K562 (cell line): ENCODE measurements around the gene BAD. TPM values are rescaled to one million over a fixed set of nuclear protein-coding genes. Genes with fewer than 3 reads are reported as not detected.
A peak's percentile ranks its signal among the peaks of the same experiment; 100 is the strongest.

Experiments used
- CBFA2T3 ChIP-seq: fragments of 450-650 bp; IDR thresholded peaks from 2 replicates; pipeline ENCODE4 v1.6.1; 2017
- CC2D1A ChIP-seq: fragments of 450-650 bp; IDR thresholded peaks from 2 replicates; pipeline ENCODE4 v1.6.1; 2017; ENCODE audit warnings: mild to moderate bottlenecking
- EGR1 ChIP-seq: fragments of 450-650 bp; conservative IDR thresholded peaks from 2 replicates; pipeline ENCODE4 v1.6.1; 2017; ENCODE audit warnings: mild to moderate bottlenecking
- EP300 ChIP-seq: IDR thresholded peaks from 2 replicates; pipeline ENCODE4 v1.6.1; 2012; ENCODE audit warnings: low read length, improper control_type of control experiment
- HIVEP1 ChIP-seq: fragments of 250-450 bp; sonication (Bioruptor Pico); IDR thresholded peaks from 2 replicates; pipeline ENCODE4 v1.4.0; 2020; ENCODE audit warnings: mild to moderate bottlenecking
- KDM1A ChIP-seq, 2 experiments: fragments of 450-650 bp; IDR thresholded peaks; 2 replicates each; pipeline ENCODE4 v1.6.1; 2016; ENCODE audit warnings: mild to moderate bottlenecking in 2 of 2
- NCOR1 ChIP-seq: fragments of 450-650 bp; IDR thresholded peaks from 2 replicates; pipeline ENCODE4 v1.6.1; 2016; ENCODE audit warnings: mild to moderate bottlenecking, moderate library complexity
- SMAD1 ChIP-seq: fragments of 150-350 bp; IDR thresholded peaks from 2 replicates; pipeline ENCODE4 v1.6.1; 2014; ENCODE audit warnings: low read length, low read depth; ENCODE audit not compliant: partially characterized antibody
- SNRNP70 ChIP-seq: fragments of 200-400 bp; formaldehyde crosslinking; optimal IDR thresholded peaks from 2 replicates; pipeline ENCODE3; 2017; ENCODE audit warnings: low read depth, low read length
- SP1 ChIP-seq: sonication (generic); formaldehyde crosslinking; IDR thresholded peaks from 2 replicates; pipeline ENCODE4 v1.8.1; 2022; ENCODE audit warnings: mild to moderate bottlenecking, missing genetic modification reagents
- TAF1 ChIP-seq: IDR thresholded peaks from 2 replicates; pipeline ENCODE4 v1.6.1; 2011; ENCODE audit warnings: mild to moderate bottlenecking, low read length, moderate library complexity; ENCODE audit not compliant: insufficient read depth, control insufficient read depth, severe bottlenecking; ENCODE audit errors: extremely low read depth
- TBP ChIP-seq: optimal IDR thresholded peaks from 2 replicates; pipeline ENCODE3; 2011; ENCODE audit warnings: low read depth, low read length, improper control_type of control experiment
- ZBTB17 ChIP-seq: fragments of 450-650 bp; formaldehyde crosslinking; IDR thresholded peaks from 2 replicates; pipeline ENCODE4 v1.4.0; 2020; ENCODE audit warnings: mild to moderate bottlenecking
- ZC3H11A ChIP-seq: IDR thresholded peaks from 2 replicates; pipeline ENCODE4 v1.6.1; 2012; ENCODE audit warnings: low read depth, low read length, improper control_type of control experiment
- ZC3H4 ChIP-seq: sonication (generic); formaldehyde crosslinking; IDR thresholded peaks from 2 replicates; pipeline ENCODE4 v1.9.0; 2021; ENCODE audit warnings: missing genetic modification reagents, borderline replicate concordance
- ZNF165 ChIP-seq: fragments of 250-450 bp; sonication (Bioruptor Pico); IDR thresholded peaks from 2 replicates; pipeline ENCODE4 v1.4.0; 2020; ENCODE audit warnings: borderline replicate concordance
- ZNF175 ChIP-seq: fragments of 200-800 bp; sonication (Bioruptor generic); IDR thresholded peaks from 2 replicates; pipeline ENCODE4 v1.6.1; 2016; ENCODE audit warnings: low read depth, mild to moderate bottlenecking, missing genetic modification characterization, missing compliant biosample characterization
- ZNF584 ChIP-seq: fragments of 200-800 bp; sonication (Bioruptor generic); IDR thresholded peaks from 2 replicates; pipeline ENCODE4 v1.6.1; 2016; ENCODE audit warnings: low read depth, mild to moderate bottlenecking, missing genetic modification characterization, missing compliant biosample characterization
- ZNF75A ChIP-seq: fragments of 450-650 bp; formaldehyde crosslinking; IDR thresholded peaks from 2 replicates; pipeline ENCODE4 v1.4.0; 2020; ENCODE audit warnings: mild to moderate bottlenecking
- ZNF785 ChIP-seq: fragments of 250-450 bp; sonication (Bioruptor Pico); IDR thresholded peaks from 2 replicates; pipeline ENCODE4 v1.4.0; 2020; ENCODE audit warnings: mild to moderate bottlenecking
- polyA plus RNA-seq, 8 experiments: library from polyadenylated mRNA; depleted of rRNA in 4 of 8; stranded (reverse) in 5 of 8; unstranded in 3 of 8; fragments of >200 nt; fragmentation: Nextera tagmentation in 2 of 8; fragmentation: Illumina TruSeq in 1 of 8; extraction: Ambion mirVana in 2 of 8; extraction: Trizol in 1 of 8; gene quantifications; 2 replicates each; pipeline versions ENCODE4 v1.2.1 to v1.2.3, GENCODE V29; 2011 to 2014; ENCODE audit warnings: inconsistent platforms in 1 of 8, missing spikeins in 1 of 8
- total RNA-seq, 7 experiments: library from RNA; depleted of rRNA in 6 of 7; stranded (reverse); fragments of >200 nt in 6 of 7; fragmentation: Illumina TruSeq in 2 of 7; extraction: Trizol in 2 of 7; gene quantifications; 2 replicates each; pipeline versions ENCODE4 v1.2.1 to v1.2.3, GENCODE V29; 2011 to 2021; ENCODE audit warnings: low replicate concordance in 1 of 7
- TF ChIP-seq, protein P1 (sequence below): fragments of 450-650 bp; conservative IDR thresholded peaks from 2 replicates; pipeline ENCODE4 v1.6.1; 2016; ENCODE audit warnings: missing genetic modification characterization, low read depth, mild to moderate bottlenecking, missing compliant biosample characterization, moderate library complexity
- TF ChIP-seq, protein P2 (sequence below): fragments of 250-450 bp; sonication (Bioruptor Pico); IDR thresholded peaks from 2 replicates; pipeline ENCODE4 v1.8.0; 2021; ENCODE audit warnings: mild to moderate bottlenecking, moderate library complexity
- TF ChIP-seq, protein P3 (sequence below): fragments of 450-650 bp; conservative IDR thresholded peaks from 2 replicates; pipeline ENCODE4 v1.6.1; 2016; ENCODE audit warnings: missing genetic modification characterization, low read depth, mild to moderate bottlenecking, control low read depth, missing compliant biosample characterization
- TF ChIP-seq, protein P4 (sequence below): IDR thresholded peaks from 2 replicates; pipeline ENCODE4 v1.6.1; 2014; ENCODE audit warnings: antibody characterized with exemption

The BAD gene
- total and polyA plus RNA-seq, 9 of the 15 experiments (the other 6 are each of a cell fraction or from before 2014, with no cell fraction given), result 0.61 to 45.6 (median 11.8) TPM

DNA sequence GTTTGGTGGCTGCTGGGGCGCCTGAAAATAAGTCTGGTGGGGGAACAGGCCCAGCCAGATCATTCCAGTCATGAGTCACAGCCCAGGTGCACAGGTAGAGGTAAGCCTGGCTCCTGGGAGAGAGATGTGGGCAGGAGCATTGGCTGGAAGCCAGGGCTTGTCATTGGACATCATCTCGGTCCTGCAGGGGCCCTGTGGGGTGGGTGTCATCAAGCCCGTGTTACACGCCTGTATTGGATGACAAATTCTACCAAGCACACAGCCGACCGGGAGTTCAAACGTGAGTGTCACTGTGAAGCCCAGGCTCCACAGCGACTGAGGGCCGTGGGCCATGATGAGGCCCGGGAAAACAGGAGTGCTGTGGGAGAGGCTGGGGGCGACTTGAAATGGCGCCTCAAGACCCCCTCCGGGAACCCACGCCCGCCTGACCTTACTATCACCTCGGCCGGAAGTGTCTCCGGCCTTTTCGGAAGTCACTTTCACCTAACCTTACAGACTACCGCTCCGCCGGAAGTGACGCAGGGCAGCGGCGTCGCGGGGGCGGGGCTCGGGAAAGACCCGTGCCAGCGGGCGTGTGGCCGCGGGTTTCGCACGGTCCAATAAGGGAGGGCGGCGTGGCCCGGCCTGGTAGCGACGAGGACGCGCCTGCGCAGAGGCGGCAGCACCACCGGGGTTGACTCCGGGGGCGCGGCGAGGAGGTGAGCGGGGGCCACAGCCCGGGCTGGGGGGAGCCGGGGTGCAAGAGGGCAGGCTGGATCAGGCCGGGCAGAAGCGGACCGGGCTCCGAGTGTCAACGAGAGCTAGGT, 43.8 kb downstream of the BAD start, which contains the start of gene FKBP2 (continued):
- TF ChIP-seq, protein P1, sequence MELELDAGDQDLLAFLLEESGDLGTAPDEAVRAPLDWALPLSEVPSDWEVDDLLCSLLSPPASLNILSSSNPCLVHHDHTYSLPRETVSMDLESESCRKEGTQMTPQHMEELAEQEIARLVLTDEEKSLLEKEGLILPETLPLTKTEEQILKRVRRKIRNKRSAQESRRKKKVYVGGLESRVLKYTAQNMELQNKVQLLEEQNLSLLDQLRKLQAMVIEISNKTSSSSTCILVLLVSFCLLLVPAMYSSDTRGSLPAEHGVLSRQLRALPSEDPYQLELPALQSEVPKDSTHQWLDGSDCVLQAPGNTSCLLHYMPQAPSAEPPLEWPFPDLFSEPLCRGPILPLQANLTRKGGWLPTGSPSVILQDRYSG (tag), result no peak
- TF ChIP-seq SP1 (CRISPR knock-in tag) (peak; percentile 88), ZNF785 (no peak), TBP (peak; percentile 96), CBFA2T3 (peak; percentile 4; the same call in 1 of the 2 replicates), ZNF75A (CRISPR knock-in tag) (peak; percentile 25; the same call in 1 of the 2 replicates), EGR1 (peak; percentile 91), ZNF584 (0 out of 2 replicates have a peak, but pooled peaks have one; percentile 51), ZNF165 (no peak), ZC3H4 (CRISPR knock-in tag) (peak; percentile 93), ZC3H11A (no peak), EP300 (peak; percentile 21; the same call in 1 of the 2 replicates), ZNF175 (CRISPR knock-in tag) (peak; percentile 75; the same call in 1 of the 2 replicates), NCOR1 (peak; percentile 59; the same call in 1 of the 2 replicates), KDM1A (IDR thresholded peaks at IDR 0.05) (no peak), HIVEP1 (CRISPR knock-in tag) (no peak), CC2D1A (no peak), TAF1 (peak; percentile 93), ZBTB17 (CRISPR knock-in tag) (peak; percentile 82; the same call in 1 of the 2 replicates), SNRNP70 (no peak), SMAD1 (peak; percentile 95)
- TF ChIP-seq, protein P2, sequence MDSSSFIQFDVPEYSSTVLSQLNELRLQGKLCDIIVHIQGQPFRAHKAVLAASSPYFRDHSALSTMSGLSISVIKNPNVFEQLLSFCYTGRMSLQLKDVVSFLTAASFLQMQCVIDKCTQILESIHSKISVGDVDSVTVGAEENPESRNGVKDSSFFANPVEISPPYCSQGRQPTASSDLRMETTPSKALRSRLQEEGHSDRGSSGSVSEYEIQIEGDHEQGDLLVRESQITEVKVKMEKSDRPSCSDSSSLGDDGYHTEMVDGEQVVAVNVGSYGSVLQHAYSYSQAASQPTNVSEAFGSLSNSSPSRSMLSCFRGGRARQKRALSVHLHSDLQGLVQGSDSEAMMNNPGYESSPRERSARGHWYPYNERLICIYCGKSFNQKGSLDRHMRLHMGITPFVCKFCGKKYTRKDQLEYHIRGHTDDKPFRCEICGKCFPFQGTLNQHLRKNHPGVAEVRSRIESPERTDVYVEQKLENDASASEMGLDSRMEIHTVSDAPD (CRISPR knock-in tag), result no peak
- TF ChIP-seq, protein P3, sequence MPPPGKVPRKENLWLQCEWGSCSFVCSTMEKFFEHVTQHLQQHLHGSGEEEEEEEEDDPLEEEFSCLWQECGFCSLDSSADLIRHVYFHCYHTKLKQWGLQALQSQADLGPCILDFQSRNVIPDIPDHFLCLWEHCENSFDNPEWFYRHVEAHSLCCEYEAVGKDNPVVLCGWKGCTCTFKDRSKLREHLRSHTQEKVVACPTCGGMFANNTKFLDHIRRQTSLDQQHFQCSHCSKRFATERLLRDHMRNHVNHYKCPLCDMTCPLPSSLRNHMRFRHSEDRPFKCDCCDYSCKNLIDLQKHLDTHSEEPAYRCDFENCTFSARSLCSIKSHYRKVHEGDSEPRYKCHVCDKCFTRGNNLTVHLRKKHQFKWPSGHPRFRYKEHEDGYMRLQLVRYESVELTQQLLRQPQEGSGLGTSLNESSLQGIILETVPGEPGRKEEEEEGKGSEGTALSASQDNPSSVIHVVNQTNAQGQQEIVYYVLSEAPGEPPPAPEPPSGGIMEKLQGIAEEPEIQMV (tag), result 0 out of 2 replicates have a peak, but pooled peaks have one; percentile 14
- TF ChIP-seq, protein P4, sequence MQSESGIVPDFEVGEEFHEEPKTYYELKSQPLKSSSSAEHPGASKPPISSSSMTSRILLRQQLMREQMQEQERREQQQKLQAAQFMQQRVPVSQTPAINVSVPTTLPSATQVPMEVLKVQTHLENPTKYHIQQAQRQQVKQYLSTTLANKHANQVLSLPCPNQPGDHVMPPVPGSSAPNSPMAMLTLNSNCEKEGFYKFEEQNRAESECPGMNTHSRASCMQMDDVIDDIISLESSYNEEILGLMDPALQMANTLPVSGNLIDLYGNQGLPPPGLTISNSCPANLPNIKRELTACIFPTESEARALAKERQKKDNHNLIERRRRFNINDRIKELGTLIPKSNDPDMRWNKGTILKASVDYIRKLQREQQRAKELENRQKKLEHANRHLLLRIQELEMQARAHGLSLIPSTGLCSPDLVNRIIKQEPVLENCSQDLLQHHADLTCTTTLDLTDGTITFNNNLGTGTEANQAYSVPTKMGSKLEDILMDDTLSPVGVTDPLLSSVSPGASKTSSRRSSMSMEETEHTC, result no peak; the same call in 1 of the 2 replicates
